Type B pancreatic cell (in vitro differentiated cells): ENCODE data around the gene TGFBR1. TPM values are rescaled to one million over a fixed set of nuclear protein-coding genes. Genes with fewer than 3 reads are reported as not detected.

Source experiments
- DNase-seq: peaks from one replicate; pipeline ENCODE4 v3.0.0; 2021; ENCODE audit warnings: mixed read lengths; ENCODE audit not compliant: unreplicated experiment; ENCODE audit errors: extremely low spot score
- H3K27ac Mint-ChIP-seq: 2 replicates; pipeline ENCODE4 v1.8.0; 2021; ENCODE audit warnings: mild to moderate bottlenecking, mixed read lengths
- H3K27me3 Mint-ChIP-seq: 2 replicates; pipeline ENCODE4 v1.8.0; 2021; ENCODE audit warnings: mixed read lengths
- H3K36me3 Mint-ChIP-seq: 2 replicates; pipeline ENCODE4 v1.8.0; 2021; ENCODE audit warnings: mixed read lengths
- H3K4me1 Mint-ChIP-seq: one replicate; pipeline ENCODE4 v1.8.0; 2021; ENCODE audit warnings: mixed read lengths; ENCODE audit not compliant: unreplicated experiment
- H3K4me3 Mint-ChIP-seq: 2 replicates; pipeline ENCODE4 v1.8.0; 2021; ENCODE audit warnings: mild to moderate bottlenecking, mixed read lengths
- H3K9me3 Mint-ChIP-seq: 2 replicates; pipeline ENCODE4 v1.8.0; 2021; ENCODE audit warnings: mixed read lengths
- CTCF ChIP-seq: fragments of 200-600 bp; sonication (generic); conservative IDR thresholded peaks from 2 replicates; pipeline ENCODE4 v1.5.0; 2021; ENCODE audit warnings: antibody characterized with exemption, mild to moderate bottlenecking
- total RNA-seq: library from RNA; stranded (reverse); gene quantifications from 2 replicates; pipeline ENCODE4 v1.2.1, GENCODE V29; 2021; ENCODE audit warnings: low replicate concordance

TGFBR1 gene
- total RNA-seq, 1 donor from 2014 or later = 88.1 TPM

- no peaks in the 10 kb centered on the region for H3K36me3 Mint-ChIP-seq
- TF ChIP-seq CTCF = no peak
- H3K4me1 Mint-ChIP-seq = peaks cover 6% of the 10 kb centered on the region
- H3K27ac Mint-ChIP-seq = no peak overlapping the region
- no peak for DNase-seq
- H3K4me3 Mint-ChIP-seq = no peak overlapping the region
- H3K9me3 Mint-ChIP-seq = no peaks in the 10 kb centered on the region
- H3K27me3 Mint-ChIP-seq = peaks cover 20% of the 10 kb centered on the region
These were observed 30.7 kb upstream of the TGFBR1 start for GRCh38 chr9:99073985-99074901.

- DNase-seq = no peak
- TF ChIP-seq CTCF = no peak
- H3K4me1 Mint-ChIP-seq = peaks cover 6% of the 10 kb centered on the region
- H3K4me3 Mint-ChIP-seq = no peak overlapping the region
- peaks cover 20% of the 10 kb centered on the region for H3K27me3 Mint-ChIP-seq
- H3K27ac Mint-ChIP-seq = no peak overlapping the region
- H3K9me3 Mint-ChIP-seq = no peaks in the 10 kb centered on the region
- no peaks in the 10 kb centered on the region for H3K36me3 Mint-ChIP-seq
These were observed 30.0 kb upstream of the TGFBR1 start for GRCh38 chr9:99074902-99075245.

GRCh38 chr9:99075246-99075912 is 29.5 kb upstream of the TGFBR1 start:
- H3K27ac Mint-ChIP-seq = no peak overlapping the region
- peaks cover 20% of the 10 kb centered on the region for H3K27me3 Mint-ChIP-seq
- H3K4me3 Mint-ChIP-seq = no peak overlapping the region
- no peaks in the 10 kb centered on the region for H3K9me3 Mint-ChIP-seq
- H3K36me3 Mint-ChIP-seq = no peaks in the 10 kb centered on the region
- DNase-seq = no peak
- TF ChIP-seq CTCF = no peak
- H3K4me1 Mint-ChIP-seq = peaks cover 5% of the 10 kb centered on the region

- Mint-ChIP-seq H3K27ac (no peak overlapping the region), H3K4me1 (no peaks in the 10 kb centered on the region), H3K4me3 (no peak overlapping the region), H3K9me3 (no peaks in the 10 kb centered on the region), H3K27me3 (peaks cover 20% of the 10 kb centered on the region), H3K36me3 (no peaks in the 10 kb centered on the region)
- no peak for DNase-seq
- no peak for TF ChIP-seq CTCF
These were observed 28.9 kb upstream of the TGFBR1 start for GRCh38 chr9:99076030-99076429.

- no peak overlapping the region for H3K4me3 Mint-ChIP-seq
- no peak overlapping the region for H3K27ac Mint-ChIP-seq
- H3K9me3 Mint-ChIP-seq = no peaks in the 10 kb centered on the region
- no peak for DNase-seq
- no peaks in the 10 kb centered on the region for H3K36me3 Mint-ChIP-seq
- no peaks in the 10 kb centered on the region for H3K4me1 Mint-ChIP-seq
- no peak for TF ChIP-seq CTCF
- peaks cover 20% of the 10 kb centered on the region for H3K27me3 Mint-ChIP-seq
These were observed 28.3 kb upstream of the TGFBR1 start for GRCh38 chr9:99076483-99077171.
